ENCODE measurements around the gene ERICH3. TPM values are rescaled to one million over a fixed set of nuclear protein-coding genes. Genes with fewer than 3 reads are reported as not detected.

ERICH3 gene
- polyA plus RNA-seq, 1 donor (not counting 4 experiments of a cell fraction or from before 2014, with no cell fraction given) = not detected

GRCh38 chr1:74609810-74610371, 63.7 kb downstream of the ERICH3 start:
- Histone ChIP-seq H3K9me1 (ENCODE audit: control insufficient read depth, extremely low read depth, insufficient read depth, low read length) (no peaks in the 10 kb centered on the region), H3K9me3 (ENCODE audit: control insufficient read depth, low read depth, low read length) (no peaks in the 10 kb centered on the region), H3K4me1 (ENCODE audit: control insufficient read depth, extremely low read depth, insufficient read depth, low read length) (no peaks in the 10 kb centered on the region), H3K27me3 (ENCODE audit: control insufficient read depth, extremely low read depth, insufficient read depth, low read length) (no peaks in the 10 kb centered on the region), H3K79me2 (ENCODE audit: control insufficient read depth, insufficient read depth, low read length) (no peaks in the 10 kb centered on the region), H3K4me3 (ENCODE audit: control insufficient read depth in 2 of 3, extremely low read depth in 1 of 3, insufficient read depth in 2 of 3, low read depth in 1 of 3, low read length in 3 of 3) (no peak overlapping the region), H3K36me3 (ENCODE audit: control insufficient read depth in 2 of 2, extremely low read depth in 1 of 2, insufficient read depth in 2 of 2, low read length in 2 of 2) (no peaks in the 10 kb centered on the region), H4K20me1 (ENCODE audit: control insufficient read depth, extremely low read depth, insufficient read depth, low read length) (no peaks in the 10 kb centered on the region), H3K9ac (ENCODE audit: control insufficient read depth, extremely low read depth, insufficient read depth, low read length) (no peak overlapping the region), H3K27ac (ENCODE audit: control insufficient read depth, insufficient read depth, low read length) (no peak overlapping the region), H3K4me2 (ENCODE audit: control insufficient read depth, extremely low read depth, insufficient read depth, low read depth, low read length) (no peak overlapping the region), H2AFZ (ENCODE audit: control insufficient read depth, low read length) (no peak overlapping the region)
- DNase-seq (ENCODE audit: low read depth, low spot score) = no peak
- dilution Hi-C loops (cut with MboI; ENCODE audit: extremely low pct_ligation_motif_present, low sequenced_read_pairs) = no loop called here
- TF ChIP-seq EZH2 (IDR thresholded peaks at IDR 0.05; ENCODE audit: low read length) (no peak), CTCF (optimal IDR thresholded peaks at IDR 0.05 in 1 of 3, IDR thresholded peaks at IDR 0.05 in 1 of 3, conservative IDR thresholded peaks at IDR 0.05 in 1 of 3; ENCODE audit: extremely low read depth in 1 of 3, insufficient read depth in 2 of 3, low read length in 3 of 3) (no peak)
- no peak for FAIRE-seq

- H3K27me3 ChIP-seq (ENCODE audit: control insufficient read depth, extremely low read depth, insufficient read depth, low read length) = no peaks in the 10 kb centered on the region
- no peak overlapping the region for H2AFZ ChIP-seq (ENCODE audit: control insufficient read depth, low read length)
- H3K4me2 ChIP-seq (ENCODE audit: control insufficient read depth, extremely low read depth, insufficient read depth, low read depth, low read length) = no peak overlapping the region
- H3K9me3 ChIP-seq (ENCODE audit: control insufficient read depth, low read depth, low read length) = no peaks in the 10 kb centered on the region
- FAIRE-seq (no peak), DNase-seq (ENCODE audit: low read depth, low spot score) (no peak)
- dilution Hi-C loops (cut with MboI; ENCODE audit: extremely low pct_ligation_motif_present, low sequenced_read_pairs) = no loop called here
- no peaks in the 10 kb centered on the region for H3K79me2 ChIP-seq (ENCODE audit: control insufficient read depth, insufficient read depth, low read length)
- no peaks in the 10 kb centered on the region for H3K4me1 ChIP-seq (ENCODE audit: control insufficient read depth, extremely low read depth, insufficient read depth, low read length)
- H3K9me1 ChIP-seq (ENCODE audit: control insufficient read depth, extremely low read depth, insufficient read depth, low read length) = no peaks in the 10 kb centered on the region
- H4K20me1 ChIP-seq (ENCODE audit: control insufficient read depth, extremely low read depth, insufficient read depth, low read length) = no peaks in the 10 kb centered on the region
- no peak for TF ChIP-seq EZH2 (IDR thresholded peaks at IDR 0.05; ENCODE audit: low read length)
- TF ChIP-seq CTCF (optimal IDR thresholded peaks at IDR 0.05 in 1 of 3, IDR thresholded peaks at IDR 0.05 in 1 of 3, conservative IDR thresholded peaks at IDR 0.05 in 1 of 3; ENCODE audit: extremely low read depth in 1 of 3, insufficient read depth in 2 of 3, low read length in 3 of 3) = no peak
- no peak overlapping the region for H3K9ac ChIP-seq (ENCODE audit: control insufficient read depth, extremely low read depth, insufficient read depth, low read length)
- H3K27ac ChIP-seq (ENCODE audit: control insufficient read depth, insufficient read depth, low read length) = no peak overlapping the region
- no peaks in the 10 kb centered on the region for H3K36me3 ChIP-seq (ENCODE audit: control insufficient read depth in 2 of 2, extremely low read depth in 1 of 2, insufficient read depth in 2 of 2, low read length in 2 of 2)
- no peak overlapping the region for H3K4me3 ChIP-seq (ENCODE audit: control insufficient read depth in 2 of 3, extremely low read depth in 1 of 3, insufficient read depth in 2 of 3, low read depth in 1 of 3, low read length in 3 of 3)
Measured at GRCh38 chr1:74596717-74597116, 76.9 kb downstream of the ERICH3 start.

Data from keratinocyte (primary cell).